Fibroblast of upper back skin (primary cell): ENCODE results near the gene MAPK8.
A peak's percentile ranks its signal among the peaks of the same experiment; 100 is the strongest.
"Not testable (repeated sequence)": the region's sequence is repeated elsewhere in the genome, so short reads cannot be mapped to it uniquely, and the experiment has no call there.

Experiments
- DNase-seq: peaks from one replicate; pipeline ENCODE4 v3.0.0-alpha.2; 2013

Gene MAPK8

GRCh38 chr10:48340734-48341133 lies 34.3 kb downstream of the MAPK8 start:
- no peak for DNase-seq

GRCh38 chr10:48343106-48343505 lies 36.6 kb downstream of the MAPK8 start:
- DNase-seq = no peak

GRCh38 chr10:48343921-48344598 lies 37.6 kb downstream of the MAPK8 start:
- DNase-seq = peak; percentile 44

GRCh38 chr10:48346248-48346647 lies 39.8 kb downstream of the MAPK8 start:
- DNase-seq = not testable (repeated sequence)

GRCh38 chr10:48347539-48347938 lies 41.1 kb downstream of the MAPK8 start:
- DNase-seq = not testable (repeated sequence)

GRCh38 chr10:48347943-48348342 lies 41.5 kb downstream of the MAPK8 start:
- not testable (repeated sequence) for DNase-seq

- DNase-seq = no peak
Observed at GRCh38 chr10:48353246-48353645, 46.8 kb downstream of the MAPK8 start.

GRCh38 chr10:48357631-48358030 lies 51.2 kb downstream of the MAPK8 start:
- DNase-seq = no peak

GRCh38 chr10:48358162-48358561 lies 51.7 kb downstream of the MAPK8 start:
- no peak for DNase-seq

- no peak for DNase-seq
Observed at GRCh38 chr10:48358838-48359237, 52.4 kb downstream of the MAPK8 start.

GRCh38 chr10:48361176-48361575 lies 54.7 kb downstream of the MAPK8 start:
- no peak for DNase-seq

GRCh38 chr10:48363617-48364355 lies 57.3 kb downstream of the MAPK8 start:
- peak; percentile 74 for DNase-seq

GRCh38 chr10:48364659-48365405 lies 58.4 kb downstream of the MAPK8 start:
- peak; percentile 45 for DNase-seq

GRCh38 chr10:48365668-48366067 lies 59.2 kb downstream of the MAPK8 start:
- DNase-seq = peak; percentile 27

- DNase-seq = no peak
Observed at GRCh38 chr10:48366261-48366660, 59.8 kb downstream of the MAPK8 start.

GRCh38 chr10:48369501-48369900 lies 63.0 kb downstream of the MAPK8 start:
- no peak for DNase-seq

- no peak for DNase-seq
Observed at GRCh38 chr10:48377751-48378530, 71.5 kb downstream of the MAPK8 start.

GRCh38 chr10:48378675-48379074 lies 72.2 kb downstream of the MAPK8 start:
- DNase-seq = no peak

- no peak for DNase-seq
Observed at GRCh38 chr10:48381971-48382370, 75.5 kb downstream of the MAPK8 start.

GRCh38 chr10:48382982-48383381 lies 76.5 kb downstream of the MAPK8 start:
- DNase-seq = no peak

GRCh38 chr10:48383393-48383792 lies 76.9 kb downstream of the MAPK8 start:
- DNase-seq = peak; percentile 43

- no peak for DNase-seq
Observed at GRCh38 chr10:48384699-48384982, 78.2 kb downstream of the MAPK8 start.

GRCh38 chr10:48389272-48389671 lies 82.8 kb downstream of the MAPK8 start:
- DNase-seq = no peak
